Measurements from ENCODE around the gene SMURF2.
A peak's percentile ranks its signal among the peaks of the same experiment; 100 is the strongest.

Gene SMURF2

DNA sequence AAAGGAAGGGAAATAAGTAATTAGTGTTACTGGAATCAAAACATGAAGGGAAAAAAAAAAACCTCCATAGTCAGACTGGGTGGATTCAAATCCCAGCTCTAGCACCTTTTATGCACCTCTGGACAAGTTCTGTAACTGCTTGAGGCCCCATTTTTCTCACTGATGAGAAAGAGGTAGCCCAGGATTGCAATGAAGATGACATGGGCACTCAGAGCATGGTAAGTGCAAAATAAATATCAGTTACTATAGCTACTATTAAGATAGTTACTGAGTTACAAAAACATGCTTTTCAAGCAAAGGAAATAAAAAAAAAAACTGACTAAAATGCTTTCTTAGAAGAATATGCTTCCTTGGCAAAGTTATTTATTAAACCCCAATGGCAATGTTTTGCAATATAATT is 96.5 kb downstream of the SMURF2 start:
- intact Hi-C loops (cut with DNase I): no loop called here
- no peak for DNase-seq

DNA sequence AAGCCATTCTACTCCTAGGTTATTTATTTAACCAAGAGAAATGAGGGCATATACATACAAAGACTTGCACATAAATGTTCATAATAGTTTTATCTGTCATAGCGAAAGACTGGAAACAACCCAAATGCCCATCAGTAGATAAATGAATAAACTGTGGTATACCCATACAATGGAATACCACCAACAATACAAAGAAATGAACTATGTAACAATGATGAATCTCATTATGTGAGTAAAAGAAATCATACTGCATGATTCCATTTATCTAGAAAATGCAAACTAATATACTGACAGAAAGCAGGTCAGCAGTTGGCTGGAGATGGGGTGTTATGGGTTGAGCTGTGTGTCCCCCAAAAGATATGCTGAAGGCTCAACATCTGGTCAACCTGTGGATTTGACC is 98.0 kb downstream of the SMURF2 start:
- DNase-seq: no peak
- intact Hi-C loops (cut with DNase I): no loop called here

DNA sequence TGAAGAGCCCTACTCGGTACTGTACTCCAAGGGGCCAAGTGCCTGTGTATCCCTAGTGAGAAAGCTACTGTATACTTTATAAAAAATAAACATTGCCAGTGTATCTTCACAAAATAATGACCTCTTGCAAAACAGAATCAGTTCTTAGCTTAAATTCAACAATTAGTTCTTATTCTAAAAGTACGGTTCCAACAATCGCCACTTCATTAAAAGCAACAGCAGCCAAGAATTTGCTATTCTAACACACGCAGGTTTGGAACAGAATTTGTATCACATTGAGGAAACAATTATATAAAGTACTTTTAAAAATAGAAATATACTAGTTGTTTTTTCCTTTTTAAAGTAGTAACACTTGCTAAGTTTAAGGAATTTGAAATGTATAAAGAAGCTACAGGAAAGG is 106.8 kb downstream of the SMURF2 start:
- intact Hi-C loops (cut with DNase I): no loop called here
- DNase-seq: no peak

DNA sequence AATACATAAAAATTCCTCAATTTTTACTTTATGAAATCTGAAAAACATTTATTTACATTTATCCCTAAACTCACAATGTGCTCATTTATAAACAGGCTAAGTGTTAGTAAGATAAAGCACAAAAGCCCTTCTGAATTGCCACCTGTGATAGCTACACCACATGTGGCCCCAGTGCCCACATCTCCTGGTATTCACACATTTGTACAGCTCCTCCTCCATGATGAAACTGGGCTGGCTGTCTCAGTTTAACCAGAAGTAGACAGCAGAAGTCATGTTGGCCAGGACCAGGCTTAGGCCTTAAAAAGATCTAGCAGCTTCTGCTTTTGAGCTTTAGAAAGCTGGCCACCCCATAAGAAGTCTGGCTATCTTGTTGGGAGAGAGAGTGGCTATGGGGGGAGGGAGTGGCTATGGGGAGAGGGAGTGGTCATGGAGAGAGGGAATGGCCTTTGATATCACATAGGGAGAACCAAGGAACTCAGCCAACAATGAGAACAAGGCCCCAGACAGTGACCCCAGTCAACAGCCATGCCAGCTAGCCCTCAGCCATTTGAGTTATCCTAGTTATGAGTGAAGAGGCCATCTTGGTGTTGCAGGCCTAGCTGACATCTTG is 108.0 kb downstream of the SMURF2 start:
- intact Hi-C loops (cut with DNase I): no loop called here
- no peak for DNase-seq

DNA sequence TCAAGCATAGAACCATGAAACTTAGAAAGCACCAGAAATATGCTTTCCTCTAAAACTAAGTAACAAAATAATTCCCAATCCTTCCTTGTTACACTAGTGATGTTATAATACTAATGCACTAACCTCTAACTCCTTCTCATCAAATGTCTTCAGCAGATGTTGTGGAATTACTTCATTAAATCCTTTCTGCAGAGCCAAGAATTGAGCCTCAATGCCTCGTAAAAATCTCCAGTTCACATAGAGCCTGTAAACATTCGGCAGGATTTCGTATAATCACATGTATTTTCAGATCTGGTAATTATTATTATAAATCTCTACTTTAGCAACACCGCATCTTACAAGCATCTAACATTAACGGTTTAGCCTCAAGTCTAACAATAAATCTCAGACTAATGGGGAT is 110.6 kb downstream of the SMURF2 start:
- no peak for DNase-seq
- intact Hi-C loops (cut with DNase I): no loop called here

DNA sequence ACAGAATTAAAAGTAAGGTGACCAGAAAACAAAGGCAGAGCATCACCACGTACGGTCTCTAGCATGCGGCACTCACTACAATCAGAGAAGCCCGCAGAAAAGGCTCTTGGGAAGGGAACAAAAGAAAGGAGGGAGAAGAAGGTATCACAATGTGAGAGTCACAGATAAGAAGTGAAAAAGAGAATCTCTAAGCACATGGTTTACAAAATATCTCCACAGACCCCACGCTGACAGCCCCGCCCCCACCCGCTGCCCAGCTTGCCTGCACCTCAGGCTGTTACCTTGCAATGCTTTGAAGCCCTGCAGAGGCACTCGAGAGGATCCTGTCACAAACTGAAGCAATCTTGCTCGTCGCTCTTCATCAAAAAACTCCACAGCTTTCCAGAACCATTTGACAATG is 114.8 kb downstream of the SMURF2 start:
- intact Hi-C loops (cut with DNase I): no loop called here
- DNase-seq: no peak

DNA sequence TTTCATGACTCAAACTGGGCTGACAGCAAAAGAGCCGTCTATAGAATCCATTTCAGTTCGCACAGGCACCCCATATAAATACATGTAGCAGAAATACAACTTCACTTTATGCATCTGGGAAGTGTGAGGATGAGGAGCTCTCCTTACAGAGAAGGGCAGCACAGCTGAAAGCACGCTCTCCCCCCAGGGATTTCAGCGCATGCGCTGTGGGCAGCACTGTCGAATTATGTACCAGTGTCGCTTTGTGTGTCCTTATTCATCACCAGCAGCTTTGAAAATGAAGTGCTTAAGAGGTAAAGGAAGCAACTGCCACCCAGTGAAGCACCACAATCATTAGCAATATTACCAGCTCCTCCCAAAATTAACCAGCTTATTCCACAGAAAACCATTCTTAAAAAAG is 115.4 kb downstream of the SMURF2 start:
- DNase-seq: peak in 37 of 42 donors; percentile 14 to 72 (median 45)
- intact Hi-C loops (cut with DNase I): no loop called here

DNA sequence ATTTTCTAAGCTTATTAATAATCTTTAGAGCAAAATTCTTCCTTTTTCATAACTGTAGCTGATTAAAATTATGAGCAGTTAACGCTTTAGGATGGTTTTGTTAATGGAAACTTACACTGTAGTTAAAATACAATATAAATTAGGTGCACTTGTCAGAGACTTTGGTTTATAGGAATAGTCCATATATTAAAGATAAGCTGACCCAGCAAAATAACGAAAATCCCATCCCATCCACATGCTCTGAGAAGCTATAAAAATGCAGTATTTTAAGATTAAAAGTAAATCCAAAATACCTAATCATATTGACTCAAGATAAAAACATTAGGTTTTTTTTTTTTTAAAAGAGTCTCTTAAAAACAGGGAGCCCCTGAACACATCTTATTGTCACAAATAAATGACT is 117.4 kb downstream of the SMURF2 start:
- intact Hi-C loops (cut with DNase I): no loop called here
- no peak for DNase-seq

DNA sequence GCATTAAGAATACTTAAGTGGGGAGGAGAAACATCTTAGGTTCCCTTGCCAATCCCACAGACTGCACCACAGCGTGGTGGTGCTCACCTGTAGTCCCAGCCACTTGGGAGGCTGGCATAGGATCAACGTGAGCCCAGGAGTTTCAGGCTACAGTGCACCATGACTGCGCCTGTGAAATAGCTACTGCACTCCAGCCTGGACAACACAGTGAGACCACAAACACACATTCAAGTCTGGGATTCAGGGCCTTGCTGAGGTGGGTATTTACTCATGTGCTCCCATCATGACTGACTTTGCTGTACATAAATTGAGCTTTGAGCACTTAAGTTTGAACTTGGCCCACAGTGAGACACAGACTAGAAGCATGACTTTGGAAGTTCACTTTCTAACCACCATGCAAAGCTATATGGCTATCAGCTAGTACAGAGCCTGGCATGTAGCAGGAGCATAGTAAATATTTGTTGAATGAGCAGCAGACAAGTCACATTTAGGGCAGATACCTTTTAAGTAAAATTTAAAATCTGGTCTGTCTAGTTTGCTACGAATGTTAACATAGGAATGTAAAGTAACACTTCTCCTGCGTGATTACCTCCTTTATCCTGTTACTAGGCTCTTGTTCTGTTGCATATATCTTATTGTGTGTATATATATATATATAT is 121.9 kb downstream of the SMURF2 start:
- no peak for DNase-seq

DNA sequence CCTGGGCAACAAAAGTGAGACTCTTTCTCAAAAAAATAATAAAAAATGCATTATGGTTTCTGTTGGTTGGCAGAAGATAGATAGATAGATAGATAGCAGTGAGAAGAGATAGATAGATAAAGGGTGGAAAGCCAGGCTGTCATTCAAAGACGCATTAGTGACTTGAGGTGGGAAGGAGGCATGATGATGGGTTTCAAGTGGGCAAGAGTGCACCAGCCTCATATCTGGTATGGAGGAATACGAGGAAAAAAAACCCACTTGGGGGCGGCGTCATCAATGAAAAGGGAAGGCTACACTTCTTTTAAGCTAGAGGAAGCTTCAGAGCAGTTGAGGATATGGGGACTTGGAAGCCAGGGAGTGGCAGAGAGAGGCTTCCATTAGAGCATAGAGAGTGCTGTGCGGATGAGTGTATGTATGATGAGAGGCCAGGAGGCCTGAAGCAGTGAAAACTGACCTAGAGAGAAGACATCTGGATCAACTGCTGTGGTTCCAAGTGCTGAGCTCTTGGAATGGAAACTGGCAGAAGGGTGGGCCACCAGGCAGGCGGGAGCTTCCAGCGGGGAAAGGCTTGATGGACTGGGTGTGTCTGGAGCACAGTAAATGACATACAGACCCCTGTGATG is 123.5 kb downstream of the SMURF2 start:
- intact Hi-C loops (cut with DNase I): no loop called here
- DNase-seq: no peak

More for the DNA sequence above, 121.9 kb downstream of the SMURF2 start:
- intact Hi-C loops (cut with DNase I): no loop called here

DNA sequence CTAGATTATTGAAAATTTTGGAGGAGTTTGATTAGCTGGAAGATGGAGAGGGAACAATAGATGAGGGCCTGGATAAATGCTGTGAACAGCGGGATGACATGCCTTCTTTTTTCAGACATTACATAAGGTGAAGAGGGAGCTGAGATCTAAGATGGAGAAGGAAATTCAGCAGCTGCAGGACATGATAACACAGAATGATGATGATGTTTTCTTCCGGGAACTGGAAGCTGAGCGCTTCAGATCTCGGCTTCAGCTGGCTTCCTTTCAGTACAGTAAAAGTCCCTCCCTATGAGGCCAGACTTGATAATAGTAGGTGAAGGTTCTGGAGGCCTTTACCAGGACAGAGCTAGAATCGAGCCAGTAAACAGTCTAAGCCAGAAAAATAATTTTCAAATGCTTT is 124.6 kb downstream of the SMURF2 start:
- no peak for DNase-seq
- intact Hi-C loops (cut with DNase I): no loop called here

DNA sequence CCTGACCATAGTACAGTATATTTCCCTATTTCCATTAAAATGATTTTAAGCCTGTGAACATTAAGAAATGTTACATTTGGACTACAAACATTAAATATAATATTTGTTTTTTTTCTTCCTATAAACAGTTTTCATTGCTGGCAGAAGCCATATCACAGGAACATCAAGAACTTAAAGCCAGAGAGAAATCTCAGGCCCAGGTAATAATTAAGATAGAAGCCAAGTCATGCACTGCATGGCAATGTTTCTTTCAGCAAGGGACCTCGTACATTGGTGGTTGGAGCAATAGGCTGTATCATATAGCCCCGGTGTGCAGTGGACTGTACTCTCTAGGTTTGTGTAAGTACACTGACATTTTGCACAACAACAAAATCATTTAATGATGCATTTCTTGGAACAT is 125.2 kb downstream of the SMURF2 start:
- DNase-seq: no peak
- intact Hi-C loops (cut with DNase I): no loop called here

DNA sequence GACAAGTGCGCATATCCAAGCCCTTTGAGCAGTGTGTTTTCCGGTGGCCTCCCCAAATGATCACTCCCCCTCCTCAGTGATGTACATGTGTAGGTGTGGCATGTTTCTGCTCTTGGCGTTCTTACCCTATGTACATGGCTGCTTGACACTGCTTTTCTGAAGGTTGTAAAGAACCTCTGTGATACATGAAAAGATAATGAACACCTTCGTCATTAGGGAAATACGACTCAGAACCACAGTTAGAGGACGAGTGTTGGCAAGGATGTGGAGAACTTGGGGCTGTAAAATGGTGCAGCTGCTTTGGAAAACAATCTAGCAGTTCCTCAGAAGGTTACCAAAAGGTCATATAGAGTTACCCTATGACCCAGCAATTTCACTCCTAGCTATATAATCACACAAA is 126.8 kb downstream of the SMURF2 start:
- no peak for DNase-seq
- intact Hi-C loops (cut with DNase I): no loop called here

DNA sequence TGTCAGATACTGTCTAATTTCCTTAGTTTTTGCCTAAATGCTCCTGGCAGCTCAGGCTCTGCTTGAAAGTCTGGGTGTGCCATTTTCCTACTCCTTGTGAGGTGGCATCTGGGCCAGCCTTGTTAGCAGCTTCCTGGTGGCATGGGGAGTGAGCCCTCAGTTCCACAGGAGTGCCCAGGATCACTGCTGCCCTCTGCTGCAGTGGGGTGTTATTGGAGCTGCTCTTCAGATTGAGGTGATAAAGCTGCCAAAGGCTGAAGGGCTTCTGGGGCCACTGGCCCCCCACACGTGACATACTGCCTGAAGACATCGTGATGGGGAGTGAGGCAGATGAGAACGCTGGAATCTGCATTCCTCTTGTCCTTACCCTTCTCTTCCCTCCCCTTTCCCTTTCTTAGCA is 127.9 kb downstream of the SMURF2 start:
- no peak for DNase-seq
- intact Hi-C loops (cut with DNase I): no loop called here

DNA sequence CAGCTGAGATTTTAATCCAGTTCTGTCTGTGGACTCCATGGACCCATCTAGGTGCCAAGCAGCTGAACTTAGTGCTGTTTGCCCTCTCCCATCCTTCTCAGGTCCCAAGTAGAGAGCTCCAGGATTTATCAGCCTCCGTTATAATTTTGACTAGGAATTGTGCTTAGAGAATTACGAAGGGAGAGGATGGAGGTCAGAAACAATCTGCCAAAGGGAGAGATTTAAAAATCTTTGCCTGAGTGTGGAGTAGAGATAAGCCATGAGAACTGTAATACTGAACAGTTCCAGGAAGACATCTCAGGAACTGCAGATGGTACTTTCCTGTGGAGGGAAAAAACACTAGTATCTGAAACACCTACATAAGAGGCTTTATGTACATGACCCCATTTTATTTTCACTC is 128.3 kb downstream of the SMURF2 start:
- intact Hi-C loops (cut with DNase I): no loop called here
- DNase-seq: no peak

DNA sequence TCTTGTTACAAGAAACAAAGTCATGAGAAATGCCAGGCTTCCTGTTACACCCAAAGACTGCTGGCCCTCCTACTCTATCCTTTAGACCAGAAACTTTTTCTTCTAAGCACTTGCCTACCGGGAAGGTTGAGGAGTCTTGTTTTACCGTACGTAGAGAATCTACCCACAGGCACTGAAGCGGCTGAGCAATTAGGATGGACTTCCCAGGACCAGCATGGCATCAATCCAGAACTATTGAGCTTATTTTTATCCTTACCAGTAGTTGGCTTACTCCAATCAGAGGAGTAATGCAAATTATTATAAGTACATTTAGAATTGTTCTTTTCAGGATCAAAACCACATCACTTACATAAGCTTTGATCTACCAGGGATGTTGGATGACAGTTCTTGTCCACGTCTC is 129.7 kb downstream of the SMURF2 start:
- intact Hi-C loops (cut with DNase I): no loop called here
- DNase-seq: no peak

DNA sequence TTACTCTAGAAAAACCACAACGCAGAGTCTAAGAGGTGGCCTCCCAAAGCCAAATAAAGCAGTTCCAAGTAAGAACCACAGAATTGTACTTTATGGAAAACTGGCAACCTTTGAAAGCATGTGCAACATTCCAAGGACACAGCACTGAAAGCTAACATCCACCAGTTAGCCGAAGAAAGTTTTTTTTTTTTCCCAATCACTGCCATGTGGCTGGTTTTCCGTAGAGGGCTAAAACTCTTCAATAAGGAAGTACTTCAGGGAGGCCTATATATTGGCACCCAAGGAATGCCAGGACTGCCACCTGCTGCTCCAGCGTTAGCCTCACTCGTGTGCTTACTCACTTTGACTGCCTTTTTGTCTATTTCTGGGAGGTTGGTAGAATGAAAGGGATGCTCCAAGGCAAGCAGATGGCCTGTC is 130.1 kb downstream of the SMURF2 start:
- DNase-seq: no peak
- intact Hi-C loops (cut with DNase I): no loop called here

DNA sequence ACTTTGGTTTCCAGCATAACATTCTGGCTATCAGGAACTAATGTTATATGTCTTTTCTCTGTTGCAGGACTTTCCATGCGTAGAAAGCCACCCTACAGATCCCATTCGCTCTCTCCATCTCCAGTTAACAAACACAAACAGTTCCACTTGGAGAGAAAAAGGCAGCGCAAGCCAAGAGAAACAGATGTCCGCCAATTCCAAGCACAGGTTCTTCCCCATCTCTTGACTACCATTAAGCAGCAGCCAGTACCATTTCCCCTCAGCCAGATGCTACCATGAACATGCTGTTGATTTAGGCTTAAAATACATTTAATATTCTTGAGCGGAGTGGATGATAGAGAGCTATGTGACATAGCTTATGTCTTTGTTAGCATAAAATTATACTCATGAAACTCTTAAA is 132.9 kb downstream of the SMURF2 start:
- no peak for DNase-seq
- intact Hi-C loops (cut with DNase I): no loop called here

DNA sequence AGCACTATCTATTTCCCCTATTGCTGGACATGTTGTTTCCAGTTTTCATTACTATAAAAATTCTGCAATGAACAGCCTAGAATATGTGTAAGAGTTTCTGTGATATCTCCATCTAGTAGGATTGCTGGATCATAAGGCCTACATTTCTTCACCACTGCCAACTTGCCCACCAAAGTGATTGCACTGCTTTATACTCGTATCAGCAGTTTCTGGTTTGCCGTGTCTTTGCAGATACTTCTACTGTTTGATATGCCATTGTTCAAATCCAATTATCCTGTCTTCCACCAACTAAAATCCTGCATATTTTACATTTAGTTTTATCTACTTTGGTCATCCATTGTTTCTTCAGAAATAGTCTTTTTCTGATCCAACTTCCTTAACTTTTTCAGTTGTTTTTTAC is 134.2 kb downstream of the SMURF2 start:
- no peak for DNase-seq
- intact Hi-C loops (cut with DNase I): no loop called here

DNA sequence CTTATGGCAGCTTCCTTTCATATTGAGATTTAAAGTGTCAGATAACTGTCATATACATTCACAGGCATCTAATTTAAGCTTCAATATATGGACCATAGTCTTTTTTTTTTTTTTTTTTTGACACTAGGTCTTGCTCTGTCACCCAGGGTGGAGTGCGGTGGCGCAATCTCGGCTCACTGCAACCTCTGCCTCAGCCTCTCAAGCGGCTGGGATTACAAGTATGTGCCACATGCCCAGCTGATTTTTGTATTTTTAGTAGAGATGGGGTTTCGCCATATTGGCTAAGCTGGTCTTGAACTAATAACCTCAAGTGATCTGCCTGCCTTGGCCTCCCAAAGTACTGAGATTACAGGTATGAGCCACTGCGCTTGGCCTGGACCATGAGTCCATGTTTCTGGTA is 141.7 kb downstream of the SMURF2 start:
- DNase-seq: no peak
- intact Hi-C loops (cut with DNase I): no loop called here

DNA sequence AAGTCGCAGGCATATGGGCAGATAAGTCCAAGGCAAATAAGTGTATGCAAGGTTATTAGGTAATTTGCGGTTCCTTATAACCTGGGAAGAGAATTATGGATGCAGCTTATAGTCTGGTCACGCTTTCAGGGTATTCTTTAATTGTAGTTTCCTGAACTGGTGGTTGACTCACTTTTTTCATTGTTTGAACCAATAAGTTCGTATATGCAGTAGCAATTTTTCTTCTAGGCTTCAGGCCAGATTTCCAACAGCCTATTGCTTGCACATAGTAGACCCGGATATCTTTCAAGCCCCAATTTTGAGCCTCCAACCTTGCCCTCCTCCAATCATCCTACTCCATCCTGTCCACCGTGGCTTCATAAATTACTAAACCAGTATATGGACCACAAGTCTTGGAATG is 142.5 kb downstream of the SMURF2 start:
- intact Hi-C loops (cut with DNase I): loop anchor here (10.0 kb wide), 1 partner anchor 125 kb away; no protein-coding TSS in a partner anchor
- no peak for DNase-seq
